Nephron (organoid): ENCODE data around the gene LTF.

Source experiments
- H3K27ac Mint-ChIP-seq, 3 experiments: 2 replicates each; pipeline ENCODE4 v1.8.0; 2020; ENCODE audit warnings: mixed read lengths in 3 of 3, mild to moderate bottlenecking in 2 of 3, moderate library complexity in 1 of 3
- H3K27me3 Mint-ChIP-seq: 2 replicates; pipeline ENCODE4 v1.8.0; 2021; ENCODE audit warnings: low read depth, mild to moderate bottlenecking, moderate library complexity, mixed read lengths
- H3K36me3 Mint-ChIP-seq: 2 replicates; pipeline ENCODE4 v1.8.0; 2020; ENCODE audit warnings: low read depth, mixed read lengths
- H3K4me1 Mint-ChIP-seq: 2 replicates; pipeline ENCODE4 v1.8.0; 2020; ENCODE audit warnings: mixed read lengths
- H3K4me3 Mint-ChIP-seq, 3 experiments: 2 replicates each; pipeline ENCODE4 v1.8.0; 2020; ENCODE audit warnings: mild to moderate bottlenecking in 3 of 3, mixed read lengths in 3 of 3, moderate library complexity in 2 of 3
- H3K9me3 Mint-ChIP-seq: 2 replicates; pipeline ENCODE4 v1.8.0; 2020; ENCODE audit warnings: mixed read lengths
- CTCF ChIP-seq, 3 experiments: fragments of 200-600 bp; sonication (generic); IDR thresholded peaks; one replicate each; pipeline ENCODE4 v1.5.0; 2021; ENCODE audit warnings: antibody characterized with exemption in 3 of 3; ENCODE audit not compliant: unreplicated experiment in 3 of 3

LTF gene

GRCh38 chr3:46488735-46489361, 24.1 kb upstream of the LTF start:
- Mint-ChIP-seq H3K4me1 (peaks cover 30% of the 10 kb centered on the region), H3K27me3 (peaks cover 24% of the 10 kb centered on the region), H3K4me3 (no peak overlapping the region), H3K9me3 (peaks cover 5% of the 10 kb centered on the region), H3K36me3 (no peaks in the 10 kb centered on the region), H3K27ac (no peak overlapping the region)
- peak; percentile 98 to 100 (median 100) for TF ChIP-seq CTCF (IDR thresholded peaks at IDR 0.05; ENCODE audit: unreplicated experiment in 3 of 3)

GRCh38 chr3:46485779-46486175, 21.1 kb upstream of the LTF start:
- H3K9me3 Mint-ChIP-seq, result peaks cover 5% of the 10 kb centered on the region
- H3K27me3 Mint-ChIP-seq, result peaks cover 11% of the 10 kb centered on the region
- H3K27ac Mint-ChIP-seq, result peak overlapping the region in 2 of 3 experiments; percentile 37 to 78
- peaks cover 23% of the 10 kb centered on the region for H3K4me1 Mint-ChIP-seq
- no peaks in the 10 kb centered on the region for H3K36me3 Mint-ChIP-seq
- no peak for TF ChIP-seq CTCF (IDR thresholded peaks at IDR 0.05; ENCODE audit: unreplicated experiment in 3 of 3)
- no peak overlapping the region for H3K4me3 Mint-ChIP-seq

- no peak for TF ChIP-seq CTCF (IDR thresholded peaks at IDR 0.05; ENCODE audit: unreplicated experiment in 3 of 3)
Measured at GRCh38 chr3:46484911-46485778, 20.4 kb upstream of the LTF start.

GRCh38 chr3:46484388-46484787, 19.7 kb upstream of the LTF start:
- no peak overlapping the region for H3K4me3 Mint-ChIP-seq
- no peaks in the 10 kb centered on the region for H3K36me3 Mint-ChIP-seq
- H3K4me1 Mint-ChIP-seq, result peaks cover 23% of the 10 kb centered on the region
- TF ChIP-seq CTCF (IDR thresholded peaks at IDR 0.05; ENCODE audit: unreplicated experiment in 3 of 3), result no peak
- H3K27me3 Mint-ChIP-seq, result peaks cover 15% of the 10 kb centered on the region
- peaks cover 5% of the 10 kb centered on the region for H3K9me3 Mint-ChIP-seq
- H3K27ac Mint-ChIP-seq, result no peak overlapping the region

More at GRCh38 chr3:46484911-46485778, 20.4 kb upstream of the LTF start:
- H3K27ac Mint-ChIP-seq, result peak overlapping the region in 2 of 3 experiments; percentile 37 to 78
- H3K9me3 Mint-ChIP-seq, result peaks cover 5% of the 10 kb centered on the region
- peaks cover 23% of the 10 kb centered on the region for H3K4me1 Mint-ChIP-seq
- H3K4me3 Mint-ChIP-seq, result no peak overlapping the region
- peaks cover 11% of the 10 kb centered on the region for H3K27me3 Mint-ChIP-seq
- no peaks in the 10 kb centered on the region for H3K36me3 Mint-ChIP-seq

GRCh38 chr3:46483825-46484224, 19.1 kb upstream of the LTF start:
- no peaks in the 10 kb centered on the region for H3K36me3 Mint-ChIP-seq
- H3K4me3 Mint-ChIP-seq, result peak overlapping the region in 1 of 3 experiments; percentile 21
- peaks cover 13% of the 10 kb centered on the region for H3K27me3 Mint-ChIP-seq
- peaks cover 5% of the 10 kb centered on the region for H3K9me3 Mint-ChIP-seq
- H3K4me1 Mint-ChIP-seq, result peaks cover 19% of the 10 kb centered on the region
- TF ChIP-seq CTCF (IDR thresholded peaks at IDR 0.05; ENCODE audit: unreplicated experiment in 3 of 3), result no peak
- H3K27ac Mint-ChIP-seq, result no peak overlapping the region
